GM12878 (cell line): ENCODE measurements around the gene OR4F6. TPM values are rescaled to one million over a fixed set of nuclear protein-coding genes. Genes with fewer than 3 reads are reported as not detected.
"Not testable (repeated sequence)": the region's sequence is repeated elsewhere in the genome, so short reads cannot be mapped to it uniquely, and the experiment has no call there.

Source experiments
- ATAC-seq: fragments of 200-7000 bp; cut with Tn5 transposase; 3 replicates; pipeline ENCODE4 v1.9.1; 2020; ENCODE audit warnings: mild to moderate bottlenecking, moderate library complexity
- BruUV-seq: library from RNA; stranded (reverse); fragments of 400-500 nt; replicated peaks from 2 replicates; lab custom pipeline; 2021; lab: Mats Ljungman, UMichigan
- CTCF ChIA-PET: fragments of 300-600 bp; sonication (Branson Sonifier 250); formaldehyde crosslinking; extraction: SDS; loops from one replicate; lab custom pipeline; 2021; ENCODE audit warnings: inconsistent platforms; lab: Yijun Ruan, JAX
- POLR2A ChIA-PET: fragments of 350-600 bp; formaldehyde crosslinking; extraction: SDS; loops from one replicate; lab custom pipeline; 2021; ENCODE audit warnings: inconsistent platforms; lab: Charles Lee
- RAD21 ChIA-PET: fragments of 300-600 bp; sonication (Branson Sonifier 250); formaldehyde crosslinking; loops from one replicate; lab custom pipeline; 2023; ENCODE audit warnings: antibody characterized with exemption; ENCODE audit not compliant: unreplicated experiment; lab: Charles Lee
- SMC1A ChIA-PET: fragments of 300-600 bp; sonication (Branson Sonifier 250); formaldehyde crosslinking; loops from one replicate; lab custom pipeline; 2023; ENCODE audit not compliant: unreplicated experiment, uncharacterized antibody; lab: Charles Lee
- DNase-seq: peaks from one replicate; pipeline ENCODE4 v3.0.0-alpha.2; 2011; ENCODE audit warnings: low read depth, low spot score
- FAIRE-seq: peaks from 3 replicates; lab custom pipeline; 2011; peaks lifted over from hg19 to GRCh38; lab: Jason Lieb, UNC
- H2AFZ ChIP-seq: 2 replicates; pipeline ENCODE4 v1.6.0; 2011; ENCODE audit warnings: low read depth, low read length, control low read depth; ENCODE audit not compliant: control insufficient read depth
- H3K27ac ChIP-seq: 2 replicates; pipeline ENCODE4 v1.5.1; 2011; ENCODE audit warnings: control low read depth; ENCODE audit not compliant: control insufficient read depth, insufficient read depth
- H3K27me3 ChIP-seq, 2 experiments: replicated peaks in 1 of 2; 2 replicates each; pipeline versions ENCODE4 v1.6.0 to v1.6.1; 2011; ENCODE audit warnings: low read length in 1 of 2; ENCODE audit not compliant: control insufficient read depth in 2 of 2, insufficient read depth in 2 of 2
- H3K36me3 ChIP-seq, 2 experiments: 2 replicates each; pipeline ENCODE4 v1.5.1; 2011; ENCODE audit warnings: low read length in 1 of 2; ENCODE audit not compliant: control insufficient read depth in 2 of 2, insufficient read depth in 2 of 2
- H3K4me1 ChIP-seq: 2 replicates; pipeline ENCODE4 v1.6.1; 2011; ENCODE audit warnings: mild to moderate bottlenecking, low read length, moderate library complexity, mixed read lengths; ENCODE audit not compliant: control insufficient read depth, insufficient read depth
- H3K4me2 ChIP-seq: 2 replicates; pipeline ENCODE4 v1.6.0; 2011; ENCODE audit warnings: control low read depth; ENCODE audit not compliant: control insufficient read depth, insufficient read depth
- H3K4me3 ChIP-seq: fragments of 200-600 bp; sonication (generic); 2 replicates; pipeline ENCODE4 v1.5.1; 2016
- H3K79me2 ChIP-seq: 2 replicates; pipeline ENCODE4 v1.6.0; 2011; ENCODE audit warnings: low read length; ENCODE audit not compliant: control insufficient read depth, insufficient read depth
- H3K9ac ChIP-seq: 2 replicates; pipeline ENCODE4 v1.8.0; 2011; ENCODE audit warnings: low read length, control low read depth, mixed read lengths; ENCODE audit not compliant: control insufficient read depth, insufficient read depth
- H3K9me3 ChIP-seq: replicated peaks from 3 replicates; pipeline ENCODE4 v1.5.1; 2011; ENCODE audit warnings: mild to moderate bottlenecking, low read length; ENCODE audit not compliant: control insufficient read depth, insufficient read depth
- H4K20me1 ChIP-seq: 2 replicates; pipeline ENCODE4 v1.6.0; 2011; ENCODE audit not compliant: control insufficient read depth, insufficient read depth
- FOXM1 ChIP-seq: IDR thresholded peaks from 2 replicates; pipeline ENCODE4 v1.6.1; 2012; ENCODE audit warnings: low read depth, mild to moderate bottlenecking, inconsistent platforms, low read length, moderate library complexity
- WGBS: methylation state at CpG from one replicate; pipeline ENCODE4 v1.1.6; 2016; ENCODE audit warnings: low lambda C conversion rate; ENCODE audit not compliant: insufficient replicate concordance, insufficient coverage; ENCODE audit errors: missing lambda C conversion rate; 5-methylcytosine and 5-hydroxymethylcytosine counted together
- in situ Hi-C: fragments of 300-500 bp; cut with MboI; formaldehyde crosslinking; loops from 9 replicates; pipeline ENCODE4 v1.14.3; 2018; ENCODE audit warnings: mixed read lengths
- intact Hi-C: fragments of 100-400 bp; cut with micrococcal nuclease; formaldehyde crosslinking; loops from one replicate; pipeline ENCODE4 v1.14.2; 2022; ENCODE audit not compliant: unreplicated experiment
- polyA plus RNA-seq, 11 experiments: library from polyadenylated mRNA; depleted of rRNA in 4 of 11; unstranded in 6 of 11; stranded (reverse) in 5 of 11; fragments of >200 nt; fragmentation: Nextera tagmentation in 4 of 11; fragmentation: Illumina TruSeq in 1 of 11; extraction: Ambion mirVana in 4 of 11; extraction: Trizol in 1 of 11; gene quantifications; 1 replicate in 1 of 11; 2 replicates in 10 of 11; pipeline versions ENCODE4 v1.2.1 to v1.2.3, GENCODE V29; 2011 to 2016; ENCODE audit warnings: inconsistent platforms in 2 of 11, missing spikeins in 2 of 11, low read depth in 1 of 11
- total RNA-seq, 4 experiments: library from RNA; depleted of rRNA in 3 of 4; stranded (reverse); fragments of >200 nt in 3 of 4; fragmentation: Illumina TruSeq in 1 of 4; extraction: Trizol in 1 of 4; gene quantifications; 2 replicates each; pipeline versions ENCODE4 v1.2.1 to v1.2.3, GENCODE V29; 2013 to 2021
- TF ChIP-seq, protein P1 (sequence below): IDR thresholded peaks from 2 replicates; pipeline ENCODE4 v1.6.1; 2011; ENCODE audit warnings: mild to moderate bottlenecking, low read depth, low read length, moderate library complexity; ENCODE audit not compliant: insufficient replicate concordance

OR4F6 gene
- total and polyA plus RNA-seq, 10 of the 15 experiments (the other 5 are each of a cell fraction or from before 2014, with no cell fraction given) = not detected

DNA sequence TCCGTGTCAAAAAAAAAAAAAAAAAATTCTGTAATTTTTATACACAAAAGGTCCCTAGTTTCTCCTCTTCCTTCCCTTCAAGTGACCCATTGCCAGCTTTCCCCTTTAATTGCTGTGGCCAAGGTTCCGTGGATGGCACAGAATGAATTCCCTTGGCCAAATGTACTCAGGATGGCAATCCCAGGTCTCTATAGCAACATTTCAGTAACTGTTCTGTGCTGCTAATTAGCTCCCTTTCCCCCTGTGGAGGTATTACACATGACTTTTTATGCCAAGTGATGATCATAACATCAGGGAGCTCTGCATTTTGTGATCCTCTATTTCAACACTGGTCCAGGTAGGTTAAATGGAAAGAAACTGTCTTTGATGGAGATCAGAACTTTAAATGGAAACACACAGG, at the start of gene OR4F6 (continued):
- TF ChIP-seq, protein P1, sequence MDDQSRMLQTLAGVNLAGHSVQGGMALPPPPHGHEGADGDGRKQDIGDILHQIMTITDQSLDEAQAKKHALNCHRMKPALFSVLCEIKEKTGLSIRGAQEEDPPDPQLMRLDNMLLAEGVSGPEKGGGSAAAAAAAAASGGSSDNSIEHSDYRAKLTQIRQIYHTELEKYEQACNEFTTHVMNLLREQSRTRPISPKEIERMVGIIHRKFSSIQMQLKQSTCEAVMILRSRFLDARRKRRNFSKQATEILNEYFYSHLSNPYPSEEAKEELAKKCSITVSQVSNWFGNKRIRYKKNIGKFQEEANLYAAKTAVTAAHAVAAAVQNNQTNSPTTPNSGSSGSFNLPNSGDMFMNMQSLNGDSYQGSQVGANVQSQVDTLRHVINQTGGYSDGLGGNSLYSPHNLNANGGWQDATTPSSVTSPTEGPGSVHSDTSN = no peak
- no peak for TF ChIP-seq FOXM1

DNA sequence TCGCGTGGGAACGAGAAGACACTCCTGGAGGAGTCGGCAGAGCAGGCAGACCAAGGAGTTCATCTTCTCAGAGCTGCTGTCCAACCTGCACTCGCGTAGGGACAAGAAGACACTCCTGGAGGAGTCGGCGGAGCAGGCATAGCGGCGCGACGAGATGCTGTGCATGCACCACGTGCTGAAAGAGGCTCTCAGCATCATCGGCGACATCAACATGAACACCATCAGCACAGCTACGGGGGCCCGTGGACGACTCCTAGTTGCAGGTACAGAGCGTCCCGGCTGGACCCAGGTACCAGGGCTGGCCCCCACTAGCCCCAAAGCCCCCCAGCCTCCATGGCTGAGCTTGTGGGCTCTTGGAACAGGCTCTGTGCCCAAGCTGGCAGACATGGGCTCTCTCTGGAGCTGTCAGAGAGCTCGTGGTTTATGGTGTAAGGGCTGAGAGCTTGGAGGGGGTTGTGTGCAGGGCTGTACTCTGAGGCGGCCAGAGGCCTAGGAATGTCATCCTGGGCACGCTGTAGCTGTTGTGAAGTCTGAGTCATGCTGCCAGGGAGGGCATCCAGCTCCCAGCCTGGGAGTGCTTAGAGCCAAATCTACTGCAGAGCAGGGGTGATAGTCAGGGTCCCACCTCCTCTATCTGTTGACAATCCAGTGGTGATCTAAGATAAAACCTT, 38.5 kb upstream of the OR4F6 start:
- intact Hi-C loops, H3K79me2 ChIP-seq, H3K4me2 ChIP-seq, DNase-seq, FAIRE-seq, CTCF ChIA-PET, H3K4me1 ChIP-seq, H3K27me3 ChIP-seq, POLR2A ChIA-PET, H3K9me3 ChIP-seq, ATAC-seq, H3K36me3 ChIP-seq, BruUV-seq, H4K20me1 ChIP-seq, H3K9ac ChIP-seq, H2AFZ ChIP-seq, RAD21 ChIA-PET, H3K4me3 ChIP-seq, H3K27ac ChIP-seq, SMC1A ChIA-PET: not testable (repeated sequence)
- 95% methylated on average over 20 of the region's 23 CpGs for WGBS
- in situ Hi-C loops = loop anchor here (10.0 kb wide), 1 partner anchor 1970 kb away; no protein-coding TSS in a partner anchor

DNA sequence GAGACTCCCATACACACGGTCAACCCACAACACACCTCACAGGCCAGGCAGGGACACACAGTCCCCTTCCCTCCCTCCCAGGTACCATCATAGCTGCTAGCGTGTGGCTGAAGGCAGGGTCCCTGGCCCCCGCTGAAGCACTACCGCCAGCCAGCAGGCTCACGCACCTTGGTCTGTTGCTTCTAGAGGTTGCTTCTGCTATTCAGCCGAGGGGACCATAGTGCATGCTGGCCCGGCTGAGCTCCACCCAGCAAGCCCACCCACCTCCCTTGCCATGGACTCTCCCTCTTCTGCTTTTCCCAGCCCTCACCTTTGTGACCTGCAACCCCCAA, 38.0 kb upstream of the OR4F6 start:
- in situ Hi-C loops = loop anchor here (10.0 kb wide), 1 partner anchor 1971 kb away; no protein-coding TSS in a partner anchor
- DNase-seq, SMC1A ChIA-PET, H3K4me2 ChIP-seq, ATAC-seq, CTCF ChIA-PET, H2AFZ ChIP-seq, RAD21 ChIA-PET, H3K79me2 ChIP-seq, BruUV-seq, POLR2A ChIA-PET, FAIRE-seq, H3K9ac ChIP-seq, intact Hi-C loops, H4K20me1 ChIP-seq, H3K27me3 ChIP-seq, H3K27ac ChIP-seq, H3K4me3 ChIP-seq, H3K36me3 ChIP-seq, H3K4me1 ChIP-seq, H3K9me3 ChIP-seq: not testable (repeated sequence)
- 80% methylated on average over 7 of the region's 7 CpGs for WGBS
